Chondrocyte (in vitro differentiated cells): ENCODE results near the gene BEST3. TPM values are rescaled to one million over a fixed set of nuclear protein-coding genes. Genes with fewer than 3 reads are reported as not detected.

Experiments
- DNase-seq: peaks from one replicate; pipeline ENCODE4 v3.0.0; 2021; ENCODE audit warnings: mixed read lengths, low spot score
- H3K27ac Mint-ChIP-seq: one replicate; pipeline ENCODE4 v1.8.0; 2021; ENCODE audit warnings: mild to moderate bottlenecking, moderate library complexity, mixed read lengths; ENCODE audit not compliant: unreplicated experiment
- H3K27me3 Mint-ChIP-seq: 2 replicates; pipeline ENCODE4 v1.8.0; 2021; ENCODE audit warnings: low read depth, mixed read lengths
- H3K36me3 Mint-ChIP-seq: 2 replicates; pipeline ENCODE4 v1.8.0; 2021; ENCODE audit warnings: low read depth, mixed read lengths
- H3K4me1 Mint-ChIP-seq: 2 replicates; pipeline ENCODE4 v1.8.0; 2021; ENCODE audit warnings: low read depth, mild to moderate bottlenecking, mixed read lengths
- H3K4me3 Mint-ChIP-seq: one replicate; pipeline ENCODE4 v1.8.0; 2021; ENCODE audit warnings: mild to moderate bottlenecking, moderate library complexity, mixed read lengths; ENCODE audit not compliant: unreplicated experiment
- H3K9me3 Mint-ChIP-seq: 2 replicates; pipeline ENCODE4 v1.8.0; 2021; ENCODE audit warnings: low read depth, mixed read lengths
- CTCF ChIP-seq: fragments of 200-600 bp; sonication (generic); IDR thresholded peaks from 2 replicates; pipeline ENCODE4 v1.5.0; 2021; ENCODE audit warnings: antibody characterized with exemption, mild to moderate bottlenecking, moderate library complexity
- total RNA-seq: library from RNA; stranded (reverse); gene quantifications from 3 replicates; pipeline ENCODE4 v1.2.1, GENCODE V29; 2021

The BEST3 gene
- total RNA-seq, 1 donor from 2014 or later: 0.20 TPM

- Mint-ChIP-seq H3K27ac (no peak overlapping the region), H3K36me3 (no peaks in the 10 kb centered on the region), H3K4me1 (no peaks in the 10 kb centered on the region), H3K27me3 (peaks cover 2% of the 10 kb centered on the region), H3K9me3 (peaks cover 2% of the 10 kb centered on the region), H3K4me3 (no peak overlapping the region)
- no peak for DNase-seq
- TF ChIP-seq CTCF: no peak
These were observed 79.0 kb downstream of the BEST3 start for GRCh38 chr12:69620077-69620476.

GRCh38 chr12:69619050-69619449 is 80.1 kb downstream of the BEST3 start:
- no peak for DNase-seq
- Mint-ChIP-seq H3K27me3 (peaks cover 2% of the 10 kb centered on the region), H3K36me3 (no peaks in the 10 kb centered on the region), H3K27ac (no peak overlapping the region), H3K4me1 (no peaks in the 10 kb centered on the region), H3K4me3 (no peak overlapping the region), H3K9me3 (peaks cover 2% of the 10 kb centered on the region)
- no peak for TF ChIP-seq CTCF

GRCh38 chr12:69616025-69616424 is 83.1 kb downstream of the BEST3 start:
- Mint-ChIP-seq H3K9me3 (peaks cover 2% of the 10 kb centered on the region), H3K27me3 (peaks cover 3% of the 10 kb centered on the region), H3K4me1 (no peaks in the 10 kb centered on the region), H3K36me3 (no peaks in the 10 kb centered on the region), H3K4me3 (no peak overlapping the region), H3K27ac (no peak overlapping the region)
- DNase-seq: no peak
- no peak for TF ChIP-seq CTCF

- no peak overlapping the region for H3K27ac Mint-ChIP-seq
- H3K9me3 Mint-ChIP-seq: no peaks in the 10 kb centered on the region
- H3K4me1 Mint-ChIP-seq: no peaks in the 10 kb centered on the region
- no peak for DNase-seq
- H3K36me3 Mint-ChIP-seq: no peaks in the 10 kb centered on the region
- H3K27me3 Mint-ChIP-seq: peaks cover 3% of the 10 kb centered on the region
- TF ChIP-seq CTCF: no peak
- no peak overlapping the region for H3K4me3 Mint-ChIP-seq
These were observed 85.8 kb downstream of the BEST3 start for GRCh38 chr12:69613351-69613750.

GRCh38 chr12:69610729-69611128 is 88.4 kb downstream of the BEST3 start, which contains the start of gene LRRC10:
Gene LRRC10, minus strand, starts transcription at chr12:69610907. Its CDS starts 69 bp downstream, at chr12:69610838.
- no peak for DNase-seq

More at GRCh38 chr12:69610729-69611128, 88.4 kb downstream of the BEST3 start, which contains the start of gene LRRC10:
- Mint-ChIP-seq H3K4me3 (no peak within 1 kb of the TSS), H3K27ac (no peak within 1 kb of the TSS), H3K27me3 (peaks cover 2% of the 10 kb centered on the region), H3K9me3 (no peaks in the 10 kb centered on the region), H3K36me3 (no peaks in the 10 kb centered on the region), H3K4me1 (no peaks in the 10 kb centered on the region)
- TF ChIP-seq CTCF: no peak
